T-helper 2 cell treated with Interferon-gamma antibody and Interleukin-4, amounts not matched to agents 5 μg/mL and 100 μg/mL, for 36 hours (primary cell): ENCODE data around the gene ESF1.

Experiments
- DNase-seq: peaks from one replicate; pipeline ENCODE4 v3.0.0; 2021; ENCODE audit warnings: low spot score
- H3K27ac Mint-ChIP-seq: one replicate; pipeline ENCODE4 v1.8.0; 2021; ENCODE audit warnings: mild to moderate bottlenecking, mixed read lengths
- H3K27me3 Mint-ChIP-seq: one replicate; pipeline ENCODE4 v1.8.0; 2021; ENCODE audit warnings: low read depth, mixed read lengths
- H3K36me3 Mint-ChIP-seq: one replicate; pipeline ENCODE4 v1.8.0; 2021; ENCODE audit warnings: low read depth, mixed read lengths
- H3K4me1 Mint-ChIP-seq: one replicate; pipeline ENCODE4 v1.8.0; 2021; ENCODE audit warnings: low read depth, mixed read lengths
- H3K4me3 Mint-ChIP-seq: one replicate; pipeline ENCODE4 v1.8.0; 2022; ENCODE audit warnings: mild to moderate bottlenecking, moderate library complexity, mixed read lengths
- H3K9me3 Mint-ChIP-seq: one replicate; pipeline ENCODE4 v1.8.0; 2021; ENCODE audit warnings: mixed read lengths

ESF1 gene

GRCh38 chr20:13809373-13809772, 24.7 kb upstream of the ESF1 start:
- H3K4me3 Mint-ChIP-seq = no peak overlapping the region
- H3K27me3 Mint-ChIP-seq = no peaks in the 10 kb centered on the region
- no peaks in the 10 kb centered on the region for H3K4me1 Mint-ChIP-seq
- no peaks in the 10 kb centered on the region for H3K9me3 Mint-ChIP-seq
- H3K36me3 Mint-ChIP-seq = peaks cover 19% of the 10 kb centered on the region
- H3K27ac Mint-ChIP-seq = no peak overlapping the region
- DNase-seq = no peak

GRCh38 chr20:13800728-13801134, 16.0 kb upstream of the ESF1 start:
- no peaks in the 10 kb centered on the region for H3K4me1 Mint-ChIP-seq
- no peaks in the 10 kb centered on the region for H3K27me3 Mint-ChIP-seq
- H3K4me3 Mint-ChIP-seq = no peak overlapping the region
- H3K9me3 Mint-ChIP-seq = no peaks in the 10 kb centered on the region
- peaks cover 41% of the 10 kb centered on the region for H3K36me3 Mint-ChIP-seq
- DNase-seq = no peak
- no peak overlapping the region for H3K27ac Mint-ChIP-seq

GRCh38 chr20:13799974-13800373, 15.3 kb upstream of the ESF1 start:
- Mint-ChIP-seq H3K27me3 (no peaks in the 10 kb centered on the region), H3K36me3 (peaks cover 43% of the 10 kb centered on the region), H3K4me1 (no peaks in the 10 kb centered on the region), H3K9me3 (no peaks in the 10 kb centered on the region), H3K27ac (no peak overlapping the region), H3K4me3 (no peak overlapping the region)
- DNase-seq = no peak

GRCh38 chr20:13799040-13799439, 14.3 kb upstream of the ESF1 start:
- peaks cover 39% of the 10 kb centered on the region for H3K36me3 Mint-ChIP-seq
- no peaks in the 10 kb centered on the region for H3K4me1 Mint-ChIP-seq

GRCh38 chr20:13794667-13795066, 9.9 kb upstream of the ESF1 start:
- Mint-ChIP-seq H3K4me1 (no peaks in the 10 kb centered on the region), H3K27ac (no peak overlapping the region), H3K27me3 (no peaks in the 10 kb centered on the region), H3K36me3 (peaks cover 39% of the 10 kb centered on the region), H3K9me3 (no peaks in the 10 kb centered on the region), H3K4me3 (no peak overlapping the region)
- DNase-seq = no peak

More at GRCh38 chr20:13799040-13799439, 14.3 kb upstream of the ESF1 start:
- no peak overlapping the region for H3K4me3 Mint-ChIP-seq
- H3K9me3 Mint-ChIP-seq = no peaks in the 10 kb centered on the region
- H3K27me3 Mint-ChIP-seq = no peaks in the 10 kb centered on the region
- DNase-seq = no peak
- no peak overlapping the region for H3K27ac Mint-ChIP-seq

GRCh38 chr20:13793001-13793400, 8.3 kb upstream of the ESF1 start:
- Mint-ChIP-seq H3K4me3 (no peak overlapping the region), H3K27me3 (no peaks in the 10 kb centered on the region), H3K4me1 (no peaks in the 10 kb centered on the region), H3K36me3 (peaks cover 38% of the 10 kb centered on the region), H3K9me3 (no peaks in the 10 kb centered on the region), H3K27ac (no peak overlapping the region)
- DNase-seq = no peak

- no peaks in the 10 kb centered on the region for H3K9me3 Mint-ChIP-seq
- peaks cover 5% of the 10 kb centered on the region for H3K4me1 Mint-ChIP-seq
- DNase-seq = no peak
- H3K4me3 Mint-ChIP-seq = no peak overlapping the region
- H3K36me3 Mint-ChIP-seq = peaks cover 38% of the 10 kb centered on the region
- H3K27ac Mint-ChIP-seq = no peak overlapping the region
- H3K27me3 Mint-ChIP-seq = no peaks in the 10 kb centered on the region
These were observed 7.1 kb upstream of the ESF1 start for GRCh38 chr20:13791540-13792459.

GRCh38 chr20:13790708-13791107, 6.0 kb upstream of the ESF1 start:
- H3K4me3 Mint-ChIP-seq = no peak overlapping the region
- DNase-seq = no peak
- no peaks in the 10 kb centered on the region for H3K9me3 Mint-ChIP-seq
- peaks cover 38% of the 10 kb centered on the region for H3K36me3 Mint-ChIP-seq
- H3K27ac Mint-ChIP-seq = no peak overlapping the region
- H3K27me3 Mint-ChIP-seq = no peaks in the 10 kb centered on the region
- peaks cover 15% of the 10 kb centered on the region for H3K4me1 Mint-ChIP-seq

- Mint-ChIP-seq H3K4me1 (peaks cover 23% of the 10 kb centered on the region), H3K27me3 (no peaks in the 10 kb centered on the region), H3K27ac (no peak overlapping the region), H3K9me3 (no peaks in the 10 kb centered on the region), H3K4me3 (no peak overlapping the region), H3K36me3 (peaks cover 35% of the 10 kb centered on the region)
- DNase-seq = no peak
These were observed 3.6 kb upstream of the ESF1 start for GRCh38 chr20:13788167-13788834.

- DNase-seq = no peak
- peaks cover 43% of the 10 kb centered on the region for H3K36me3 Mint-ChIP-seq
- no peaks in the 10 kb centered on the region for H3K27me3 Mint-ChIP-seq
- peak overlapping the region; percentile 100 for H3K4me3 Mint-ChIP-seq
- peak overlapping the region; percentile 76 for H3K27ac Mint-ChIP-seq
- H3K9me3 Mint-ChIP-seq = no peaks in the 10 kb centered on the region
- peaks cover 28% of the 10 kb centered on the region for H3K4me1 Mint-ChIP-seq
These were observed 1.6 kb upstream of the ESF1 start for GRCh38 chr20:13786143-13786828.

- H3K36me3 Mint-ChIP-seq = peaks cover 35% of the 10 kb centered on the region
- H3K4me1 Mint-ChIP-seq = peaks cover 33% of the 10 kb centered on the region
These were observed 337 bp downstream of the ESF1 start for GRCh38 chr20:13784271-13784892.

GRCh38 chr20:13783528-13783927, 1.2 kb downstream of the ESF1 start:
- Mint-ChIP-seq H3K9me3 (no peaks in the 10 kb centered on the region), H3K36me3 (peaks cover 35% of the 10 kb centered on the region)

More at GRCh38 chr20:13784271-13784892, 337 bp downstream of the ESF1 start:
- Mint-ChIP-seq H3K9me3 (no peaks in the 10 kb centered on the region), H3K27ac (peak overlapping the region; percentile 99), H3K27me3 (no peaks in the 10 kb centered on the region), H3K4me3 (peak overlapping the region; percentile 100)
- no peak for DNase-seq

GRCh38 chr20:13778827-13779226, 5.9 kb downstream of the ESF1 start:
- H3K27ac Mint-ChIP-seq = no peak overlapping the region
- H3K9me3 Mint-ChIP-seq = no peaks in the 10 kb centered on the region
- no peak for DNase-seq
- H3K4me3 Mint-ChIP-seq = no peak overlapping the region
- peaks cover 31% of the 10 kb centered on the region for H3K4me1 Mint-ChIP-seq
- H3K27me3 Mint-ChIP-seq = no peaks in the 10 kb centered on the region
- H3K36me3 Mint-ChIP-seq = peaks cover 46% of the 10 kb centered on the region

More at GRCh38 chr20:13783528-13783927, 1.2 kb downstream of the ESF1 start:
- DNase-seq = no peak
- no peaks in the 10 kb centered on the region for H3K27me3 Mint-ChIP-seq
- H3K4me1 Mint-ChIP-seq = peaks cover 33% of the 10 kb centered on the region
- H3K4me3 Mint-ChIP-seq = peak overlapping the region; percentile 100
- no peak overlapping the region for H3K27ac Mint-ChIP-seq
